Measurements from ENCODE around the gene LRRN3.

LRRN3 gene

GRCh38 chr7:111085356-111085755 is 5.6 kb upstream of the LRRN3 start:
- TF ChIP-seq CTCF (IDR thresholded peaks at IDR 0.05; ENCODE audit: low read depth, low read length) = no peak
- no peak for DNase-seq (ENCODE audit: extremely low read depth, low read depth)

DNA sequence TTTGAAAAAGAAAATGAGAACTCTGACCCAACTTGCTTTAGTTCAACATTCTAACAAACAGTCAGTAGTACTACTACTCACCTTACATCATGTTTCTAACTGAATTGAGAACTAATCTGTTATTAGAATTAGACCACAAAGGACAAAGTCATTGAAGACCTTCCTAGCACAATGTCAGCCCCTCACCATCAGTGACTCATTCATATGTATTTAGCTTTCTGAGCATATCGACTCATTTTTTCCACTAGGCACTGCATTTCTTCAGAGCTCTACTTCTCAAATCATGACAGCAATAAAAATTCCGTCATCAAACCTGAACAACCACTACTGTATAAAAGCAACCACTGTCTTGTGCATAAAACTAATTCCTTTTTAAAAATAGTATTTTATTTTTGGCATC is 4.4 kb upstream of the LRRN3 start:
- DNase-seq (ENCODE audit: extremely low read depth, low read depth) = no peak
- no peak for TF ChIP-seq CTCF (IDR thresholded peaks at IDR 0.05; ENCODE audit: low read depth, low read length)

DNA sequence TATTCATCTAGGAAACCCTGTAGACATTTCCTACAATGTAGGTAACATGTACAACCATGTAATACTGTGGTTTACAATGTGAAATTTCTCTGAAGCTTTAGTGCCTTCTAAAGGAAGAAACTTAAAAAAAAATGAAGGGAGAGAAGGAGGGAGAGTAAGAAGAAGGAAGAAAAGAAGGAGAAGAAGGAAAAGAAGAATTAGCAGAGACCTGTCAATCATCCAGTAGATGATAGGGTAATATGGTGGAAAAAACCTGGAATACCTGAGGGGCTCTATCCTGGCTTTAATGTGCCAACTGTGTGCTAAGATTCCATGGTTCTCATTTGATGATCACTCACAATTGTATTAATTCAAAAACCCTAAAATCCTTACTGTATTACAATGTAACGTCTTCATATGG is 2.6 kb upstream of the LRRN3 start:
- no peak for TF ChIP-seq CTCF (IDR thresholded peaks at IDR 0.05; ENCODE audit: low read depth, low read length)
- DNase-seq (ENCODE audit: extremely low read depth, low read depth) = no peak

DNA sequence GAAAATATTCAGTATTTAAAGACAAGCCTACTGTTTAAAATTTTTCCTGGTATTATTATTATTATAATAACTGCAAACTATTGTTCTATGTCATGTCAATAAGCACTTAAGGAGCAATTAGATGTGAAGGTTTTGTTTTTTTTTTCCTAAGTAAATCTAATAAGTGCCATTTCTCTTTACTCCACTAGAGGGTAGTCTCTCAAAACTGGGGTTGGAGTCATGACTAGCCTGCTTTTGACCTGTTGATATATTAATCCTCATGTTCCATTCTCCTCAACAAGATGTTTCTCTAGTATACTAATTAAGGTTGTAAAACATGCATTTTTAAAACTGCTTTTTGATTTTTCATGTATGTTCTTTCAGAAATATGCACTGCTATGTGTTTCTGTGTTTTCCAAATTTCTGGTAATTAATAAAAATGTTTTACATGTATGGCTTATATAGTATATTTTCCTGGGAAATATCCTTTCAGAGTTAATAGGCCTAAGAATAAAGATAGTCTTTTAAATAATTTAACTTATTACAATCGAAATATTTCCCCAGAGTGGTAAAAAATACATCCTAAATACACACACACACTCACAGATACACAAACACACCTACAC is 1.0 kb upstream of the LRRN3 start:
- DNase-seq (ENCODE audit: extremely low read depth, low read depth) = peak; percentile 24
- peak; percentile 76 for TF ChIP-seq CTCF (IDR thresholded peaks at IDR 0.05; ENCODE audit: low read depth, low read length)

DNA sequence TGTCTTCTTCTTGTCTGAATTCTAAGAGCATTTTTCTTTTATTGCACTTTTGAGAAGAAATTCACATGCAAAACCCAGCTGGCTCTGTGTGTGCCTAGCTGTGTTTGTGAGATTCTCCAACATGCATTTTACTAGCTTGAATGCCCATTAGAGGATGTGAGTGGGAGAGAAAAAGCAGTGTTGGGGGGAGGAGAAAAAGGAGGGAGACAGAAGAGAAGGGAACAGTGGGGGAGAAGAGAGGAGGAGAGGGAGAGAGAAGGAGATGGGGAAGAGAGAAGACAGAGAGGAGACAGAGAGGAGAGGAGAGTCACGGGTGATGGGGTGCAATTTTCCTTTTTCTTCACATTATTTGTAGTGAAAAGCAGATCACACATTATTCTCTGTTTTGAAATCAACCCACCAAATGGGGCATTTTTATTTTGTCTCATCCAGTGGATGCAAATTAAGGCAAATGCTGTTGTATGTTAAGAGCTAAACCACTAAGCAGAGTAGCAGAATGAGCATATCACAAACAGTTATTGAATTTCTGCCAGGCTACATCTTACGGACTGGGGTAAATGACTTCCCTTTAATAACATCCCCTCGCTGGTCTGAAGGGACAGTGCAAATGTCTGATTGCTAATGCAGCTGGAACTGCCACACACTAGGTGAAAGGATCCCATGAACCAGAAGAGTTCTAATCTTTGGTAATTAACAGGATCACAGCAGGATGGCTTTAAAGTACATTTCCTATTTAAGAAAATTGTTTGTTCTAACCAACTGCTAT is 849 bp downstream of the LRRN3 start:
- DNase-seq (ENCODE audit: extremely low read depth, low read depth) = no peak
- TF ChIP-seq CTCF (IDR thresholded peaks at IDR 0.05; ENCODE audit: low read depth, low read length) = no peak

GRCh38 chr7:111092406-111093236 is 1.7 kb downstream of the LRRN3 start:
- DNase-seq (ENCODE audit: extremely low read depth, low read depth) = no peak
- TF ChIP-seq CTCF (IDR thresholded peaks at IDR 0.05; ENCODE audit: low read depth, low read length) = no peak

GRCh38 chr7:111093496-111093895 is 2.6 kb downstream of the LRRN3 start:
- DNase-seq (ENCODE audit: extremely low read depth, low read depth) = no peak
- no peak for TF ChIP-seq CTCF (IDR thresholded peaks at IDR 0.05; ENCODE audit: low read depth, low read length)

Data from AG09319 (cell line).